ENCODE measurements around the gene TXK. TPM values are rescaled to one million over a fixed set of nuclear protein-coding genes. Genes with fewer than 3 reads are reported as not detected.

Gene TXK
- total and polyA plus RNA-seq, 2 experiments from 2014 or later: 0.14 to 0.40 TPM

GRCh38 chr4:48073567-48074103, 60.4 kb downstream of the TXK start:
- Histone ChIP-seq H3F3A (replicated peaks; ENCODE audit: low read depth) (no peaks in the 10 kb centered on the region), H4K20me1 (replicated peaks; ENCODE audit: insufficient read depth) (no peaks in the 10 kb centered on the region), H3K27ac (ENCODE audit: low read depth) (no peak overlapping the region), H3K4me2 (no peak overlapping the region), H3K4me1 (ENCODE audit: insufficient read depth) (no peaks in the 10 kb centered on the region), H3K27me3 (ENCODE audit: insufficient read depth) (no peaks in the 10 kb centered on the region), H3K9me2 (ENCODE audit: insufficient read depth) (no peaks in the 10 kb centered on the region), H3K36me3 (ENCODE audit: insufficient read depth) (no peaks in the 10 kb centered on the region), H2AFZ (no peak overlapping the region), H3K4me3 (no peak overlapping the region), H3K79me2 (replicated peaks; ENCODE audit: insufficient read depth) (no peaks in the 10 kb centered on the region)
- DNase-seq (ENCODE audit: low spot score): no peak
- H3K27ac Mint-ChIP-seq: no peak overlapping the region
- no peaks in the 10 kb centered on the region for H3K4me1 Mint-ChIP-seq
- no peaks in the 10 kb centered on the region for H3K9me3 Mint-ChIP-seq
- H3K27me3 Mint-ChIP-seq (ENCODE audit: insufficient read depth, low read depth, poor library complexity): peaks cover 5% of the 10 kb centered on the region
- H3K4me3 Mint-ChIP-seq: no peak overlapping the region
- TF ChIP-seq CREB1 (CRISPR knock-in tag; IDR thresholded peaks at IDR 0.05; ENCODE audit: low read depth) (no peak), ETS1 (IDR thresholded peaks at IDR 0.05) (no peak), POLR2AphosphoS5 (IDR thresholded peaks at IDR 0.05; ENCODE audit: low read depth) (no peak), EZH2 (IDR thresholded peaks at IDR 0.05; ENCODE audit: low read depth, unreplicated experiment) (no peak), ZNF114 (CRISPR knock-in tag; IDR thresholded peaks at IDR 0.05) (no peak), EZH2phosphoT487 (IDR thresholded peaks at IDR 0.05; ENCODE audit: unreplicated experiment) (no peak), NANOG (IDR thresholded peaks at IDR 0.05; ENCODE audit: borderline replicate concordance) (no peak), STAT1 (IDR thresholded peaks at IDR 0.05; ENCODE audit: unreplicated experiment) (no peak), REST (IDR thresholded peaks at IDR 0.05; ENCODE audit: unreplicated experiment) (no peak), ZNF462 (CRISPR knock-in tag; IDR thresholded peaks at IDR 0.05) (no peak), JUNB (IDR thresholded peaks at IDR 0.05; ENCODE audit: unreplicated experiment) (no peak), ZNF331 (CRISPR knock-in tag; IDR thresholded peaks at IDR 0.05; ENCODE audit: low read depth) (no peak)
- TF ChIP-seq, protein P1, sequence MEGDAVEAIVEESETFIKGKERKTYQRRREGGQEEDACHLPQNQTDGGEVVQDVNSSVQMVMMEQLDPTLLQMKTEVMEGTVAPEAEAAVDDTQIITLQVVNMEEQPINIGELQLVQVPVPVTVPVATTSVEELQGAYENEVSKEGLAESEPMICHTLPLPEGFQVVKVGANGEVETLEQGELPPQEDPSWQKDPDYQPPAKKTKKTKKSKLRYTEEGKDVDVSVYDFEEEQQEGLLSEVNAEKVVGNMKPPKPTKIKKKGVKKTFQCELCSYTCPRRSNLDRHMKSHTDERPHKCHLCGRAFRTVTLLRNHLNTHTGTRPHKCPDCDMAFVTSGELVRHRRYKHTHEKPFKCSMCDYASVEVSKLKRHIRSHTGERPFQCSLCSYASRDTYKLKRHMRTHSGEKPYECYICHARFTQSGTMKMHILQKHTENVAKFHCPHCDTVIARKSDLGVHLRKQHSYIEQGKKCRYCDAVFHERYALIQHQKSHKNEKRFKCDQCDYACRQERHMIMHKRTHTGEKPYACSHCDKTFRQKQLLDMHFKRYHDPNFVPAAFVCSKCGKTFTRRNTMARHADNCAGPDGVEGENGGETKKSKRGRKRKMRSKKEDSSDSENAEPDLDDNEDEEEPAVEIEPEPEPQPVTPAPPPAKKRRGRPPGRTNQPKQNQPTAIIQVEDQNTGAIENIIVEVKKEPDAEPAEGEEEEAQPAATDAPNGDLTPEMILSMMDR (conservative IDR thresholded peaks at IDR 0.05; ENCODE audit: low read depth in 2 of 2): no peak
- ATAC-seq: no peak
- no peaks in the 10 kb centered on the region for H3K36me3 Mint-ChIP-seq (ENCODE audit: low read depth)

Data from GM23338 (cell line).